Mucosa of descending colon (tissue), 3 donors: Measurements from ENCODE around the gene PEX13. TPM values are rescaled to one million over a fixed set of nuclear protein-coding genes. Genes with fewer than 3 reads are reported as not detected.
"Not testable (repeated sequence)": the region's sequence is repeated elsewhere in the genome, so short reads cannot be mapped to it uniquely, and the experiment has no call there.

ENCODE experiments used
- ATAC-seq: fragments of 200-7000 bp; cut with Tn5 transposase; one replicate; pipeline ENCODE4 v1.9.1; 2020; ENCODE audit warnings: mild to moderate bottlenecking, moderate library complexity
- DNase-seq, 3 donors: peaks; one replicate each; pipeline ENCODE4 v3.0.0-alpha.2; 2020
- H3K36me3 ChIP-seq: fragments of 200-600 bp; one replicate; pipeline ENCODE4 v1.8.0; 2021; ENCODE audit warnings: low read depth, mild to moderate bottlenecking
- H3K4me1 ChIP-seq: fragments of 200-600 bp; one replicate; pipeline ENCODE4 v1.8.0; 2021; ENCODE audit warnings: low read depth, mild to moderate bottlenecking
- H3K4me3 ChIP-seq: fragments of 200-600 bp; one replicate; pipeline ENCODE4 v1.8.0; 2021; ENCODE audit warnings: mild to moderate bottlenecking
- H3K9me3 ChIP-seq: fragments of 200-600 bp; one replicate; pipeline ENCODE4 v1.8.0; 2021; ENCODE audit warnings: mild to moderate bottlenecking
- CTCF ChIP-seq: fragments of 200-600 bp; IDR thresholded peaks from one replicate; pipeline ENCODE4 v1.8.0; 2022; ENCODE audit warnings: antibody characterized with exemption, mild to moderate bottlenecking
- intact Hi-C, 2 donors: fragments of 100-400 bp; cut with DNase I in 1 of 2; cut with micrococcal nuclease in 1 of 2; formaldehyde crosslinking; loops; one replicate each; pipeline versions ENCODE4 v1.11.0 to v1.11.1; 2022; cut with DNase I, micrococcal nuclease
- total RNA-seq, 3 donors: library from RNA; stranded (reverse); fragmentation: NEBNext Ultra II Directional in 2 of 3; extraction: Animal tissue kit (Norgen Biotek cat#: 25700) in 2 of 3; gene quantifications; one replicate each; pipeline versions ENCODE4 v1.2.1 to v1.2.4, GENCODE V29; 2021 to 2023
- donor health status: DM: no; HTN: no; CAD: no; lungs with moderate emphysema.
- donor health status: DM: no; HTN: no; CAD: no.
- donor health status: DM: no; HTN: yes; CAD: no.

PEX13 gene
- total RNA-seq, 3 donors from 2014 or later, result 24.9 to 34.9 (median 28.9) TPM

DNA sequence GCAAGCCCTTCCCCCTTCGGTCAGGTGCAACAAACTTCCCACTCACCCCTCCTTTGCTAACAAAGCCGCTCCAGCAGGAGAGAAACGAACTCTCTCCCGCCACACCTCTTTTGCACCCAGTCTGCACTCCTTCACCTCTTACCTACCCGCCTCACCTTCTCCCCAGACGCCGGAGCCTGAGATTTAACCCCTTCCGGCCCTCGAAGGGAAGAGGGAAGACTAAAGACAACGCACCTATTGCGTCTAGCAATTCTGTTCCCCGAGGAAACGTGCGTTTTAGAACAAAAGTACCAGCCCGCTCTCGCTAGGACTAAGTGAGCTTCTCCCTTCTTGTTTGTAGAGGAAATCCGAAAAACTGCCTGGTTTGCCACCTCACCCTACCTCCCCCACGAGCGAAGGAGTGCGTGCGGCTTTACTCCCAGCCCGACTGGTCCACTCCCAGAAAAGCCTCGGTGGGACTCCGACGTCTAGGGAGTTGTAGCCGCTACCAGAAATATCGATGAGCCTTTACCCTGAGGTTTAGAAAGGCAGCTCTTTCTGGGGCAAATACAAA lies 441 bp upstream of the PEX13 start:
- DNase-seq, result peak; percentile 86 to 91 (median 87)
- TF ChIP-seq CTCF, result no peak
- Histone ChIP-seq H3K4me3 (peak overlapping the region; percentile 62), H3K4me1 (peaks cover 29% of the 10 kb centered on the region), H3K36me3 (no peaks in the 10 kb centered on the region), H3K9me3 (no peaks in the 10 kb centered on the region)
- ATAC-seq, result peak; percentile 89
- intact Hi-C loops, result no loop called here

GRCh38 chr2:61018318-61018755 lies 817 bp downstream of the PEX13 start:
- no peak for TF ChIP-seq CTCF
- Histone ChIP-seq H3K4me3 (peak overlapping the region; percentile 62), H3K4me1 (peaks cover 29% of the 10 kb centered on the region), H3K9me3 (no peaks in the 10 kb centered on the region), H3K36me3 (no peaks in the 10 kb centered on the region)
- ATAC-seq (no peak), DNase-seq (no peak)
- intact Hi-C loops, result no loop called here

DNA sequence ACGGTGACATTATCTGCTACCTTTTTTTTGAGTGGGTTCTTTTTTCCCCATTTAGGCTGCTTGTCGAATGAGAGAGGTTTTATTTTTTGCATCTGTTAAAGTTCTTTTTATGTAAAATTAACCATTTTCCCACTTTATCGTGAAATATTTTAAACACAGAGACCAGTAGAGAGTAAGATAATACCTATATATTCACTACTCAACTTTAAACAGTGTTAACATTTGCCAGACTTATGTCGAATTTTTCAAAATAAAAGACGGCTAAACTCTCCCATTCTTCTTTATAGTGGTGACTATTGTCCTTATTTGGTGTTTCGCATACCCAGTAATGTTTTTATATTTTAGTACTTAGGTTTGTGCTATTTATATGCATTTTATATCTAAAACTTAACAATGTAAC lies 1.3 kb downstream of the PEX13 start:
- no peak for DNase-seq
- no peaks in the 10 kb centered on the region for H3K36me3 ChIP-seq
- intact Hi-C loops, result no loop called here

DNA sequence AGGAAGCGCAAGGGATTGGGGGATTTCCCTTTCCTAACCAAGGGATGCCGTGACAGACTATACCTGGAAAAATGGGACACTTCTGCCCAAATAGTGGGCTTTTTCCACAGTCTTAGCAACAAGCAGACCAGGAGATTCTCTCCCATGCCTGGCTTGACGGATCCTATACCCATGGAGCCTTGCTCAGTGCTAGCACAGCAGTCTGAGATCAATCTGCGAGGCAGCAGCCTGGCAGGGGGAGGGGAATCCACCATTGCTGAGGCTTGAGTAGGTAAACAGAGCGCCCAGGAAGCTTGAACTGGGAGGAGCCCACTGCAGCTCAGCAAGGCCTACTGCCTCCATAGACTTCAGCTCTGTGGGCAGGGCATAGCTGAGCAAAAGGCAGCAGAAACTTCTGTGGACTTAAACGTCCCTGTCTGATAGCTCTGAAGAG lies 3.7 kb downstream of the PEX13 start:
- intact Hi-C loops, result no loop called here
- TF ChIP-seq CTCF, result no peak
- DNase-seq, result no peak
- Histone ChIP-seq H3K9me3 (no peaks in the 10 kb centered on the region), H3K36me3 (no peaks in the 10 kb centered on the region), H3K4me1 (peaks cover 10% of the 10 kb centered on the region), H3K4me3 (no peak overlapping the region)
- ATAC-seq, result no peak

More for the DNA sequence above, 1.3 kb downstream of the PEX13 start:
- peaks cover 29% of the 10 kb centered on the region for H3K4me1 ChIP-seq
- no peak for TF ChIP-seq CTCF
- no peak overlapping the region for H3K4me3 ChIP-seq
- no peaks in the 10 kb centered on the region for H3K9me3 ChIP-seq
- ATAC-seq, result no peak

DNA sequence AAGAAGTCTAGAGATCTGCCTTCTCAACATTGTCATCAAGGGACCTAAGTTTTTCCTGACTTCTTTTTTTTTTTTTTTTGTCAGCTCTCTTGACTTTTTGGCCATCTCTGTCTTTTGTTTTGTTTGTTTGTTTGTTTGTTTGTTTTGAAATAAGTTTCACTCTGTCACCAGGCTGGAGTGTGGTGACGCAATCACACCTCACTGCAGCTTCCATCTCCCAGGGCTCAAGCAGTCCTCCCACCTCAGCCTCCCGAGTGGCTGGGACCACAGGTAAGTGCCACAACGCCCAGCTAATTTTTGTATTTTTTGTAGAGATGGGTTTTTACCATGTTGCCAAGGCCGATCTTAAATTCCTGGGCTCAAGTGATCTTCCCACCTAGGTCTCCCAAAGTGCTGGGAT lies 6.2 kb downstream of the PEX13 start:
- Histone ChIP-seq H3K4me3 (no peak overlapping the region), H3K9me3 (no peaks in the 10 kb centered on the region), H3K4me1 (peaks cover 8% of the 10 kb centered on the region), H3K36me3 (no peaks in the 10 kb centered on the region)
- DNase-seq (no peak), ATAC-seq (no peak)
- no peak for TF ChIP-seq CTCF
- intact Hi-C loops, result no loop called here

- no peak for TF ChIP-seq CTCF
- H3K36me3 ChIP-seq, result peaks cover 8% of the 10 kb centered on the region
- intact Hi-C loops, result no loop called here
- H3K4me1 ChIP-seq, result no peaks in the 10 kb centered on the region
- H3K9me3 ChIP-seq, result no peaks in the 10 kb centered on the region
- no peak overlapping the region for H3K4me3 ChIP-seq
- no peak for DNase-seq
- ATAC-seq, result no peak
These were observed 12.0 kb downstream of the PEX13 start for GRCh38 chr2:61029533-61029932.

- H3K9me3 ChIP-seq, intact Hi-C loops, H3K4me1 ChIP-seq, H3K36me3 ChIP-seq, ATAC-seq, DNase-seq, H3K4me3 ChIP-seq: not testable (repeated sequence)
These were observed 17.1 kb downstream of the PEX13 start for GRCh38 chr2:61034592-61034991.

- H3K9me3 ChIP-seq, H3K4me3 ChIP-seq, intact Hi-C loops, DNase-seq, H3K36me3 ChIP-seq, ATAC-seq, H3K4me1 ChIP-seq: not testable (repeated sequence)
These were observed 19.1 kb downstream of the PEX13 start for GRCh38 chr2:61036643-61037042.
